ENCODE data around the gene KCNN1. TPM values are rescaled to one million over a fixed set of nuclear protein-coding genes. Genes with fewer than 3 reads are reported as not detected.

Gene KCNN1
- total and polyA plus RNA-seq, 9 of the 15 experiments (the other 6 are each of a cell fraction or from before 2014, with no cell fraction given): 0.01 to 6.2 (median 0.72) TPM

GRCh38 chr19:17932485-17933338, 34.2 kb upstream of the KCNN1 start, which contains the start of gene CCDC124 (continued):
- TF ChIP-seq ZBTB34 (CRISPR knock-in tag; IDR thresholded peaks at IDR 0.05) (no peak), KLF10 (CRISPR knock-in tag; IDR thresholded peaks at IDR 0.05) (no peak), TRIM24 (IDR thresholded peaks at IDR 0.05) (no peak), CBFB (CRISPR knock-in tag; IDR thresholded peaks at IDR 0.05) (0 out of 2 replicates have a peak, but pooled peaks have one; percentile 22), NCOR1 (IDR thresholded peaks at IDR 0.05) (no peak), WHSC1 (IDR thresholded peaks at IDR 0.05; ENCODE audit: low read length) (no peak), HMG20A (CRISPR knock-in tag; conservative IDR thresholded peaks at IDR 0.05) (no peak), TCF7L2 (IDR thresholded peaks at IDR 0.05; ENCODE audit: low read depth, low read length) (no peak), IFI16 (CRISPR knock-in tag; IDR thresholded peaks at IDR 0.05) (no peak), MLLT1 (IDR thresholded peaks at IDR 0.05) (0 out of 4 replicates have a peak, but pooled peaks of 1 of the 2 experiments have one; percentile 25), PTTG1 (tag; IDR thresholded peaks at IDR 0.05; ENCODE audit: low read depth) (peak; percentile 78), ZZZ3 (IDR thresholded peaks at IDR 0.05) (no peak), ATF6 (CRISPR knock-in tag; IDR thresholded peaks at IDR 0.05) (no peak), ZNF263 (CRISPR knock-in tag; IDR thresholded peaks at IDR 0.05; ENCODE audit: borderline replicate concordance) (peak; percentile 76; the same call in 1 of the 2 replicates), SAFB (IDR thresholded peaks at IDR 0.05; ENCODE audit: borderline replicate concordance, low read depth, low read length) (no peak), ATF3 (IDR thresholded peaks at IDR 0.05) (peak; percentile 99), ATF3 (CRISPR knock-in tag; conservative IDR thresholded peaks at IDR 0.05) (no peak), SP1 (CRISPR knock-in tag; IDR thresholded peaks at IDR 0.05) (peak; percentile 93), MEF2A (IDR thresholded peaks at IDR 0.05; ENCODE audit: control insufficient read depth, low read depth, low read length) (no peak), NR2C1 (IDR thresholded peaks at IDR 0.05) (peak; percentile 96), NR2C1 (tag; IDR thresholded peaks at IDR 0.05) (peak; percentile 94), ERF (CRISPR knock-in tag; IDR thresholded peaks at IDR 0.05) (peak; percentile 92; the same call in 1 of the 2 replicates), ID3 (CRISPR knock-in tag; IDR thresholded peaks at IDR 0.05) (no peak), ID3 (tag; IDR thresholded peaks at IDR 0.05) (peak; percentile 98)

Measured in K562 (cell line).